NCI-H748 (cell line): ENCODE data around the gene MIDN.
"Not testable (repeated sequence)": the region's sequence is repeated elsewhere in the genome, so short reads cannot be mapped to it uniquely, and the experiment has no call there.

Experiments used
- DNase-seq: peaks from one replicate; lab custom pipeline; 2025; ENCODE audit not compliant: unreplicated experiment; lab: John Stamatoyannopoulos, UW

Gene MIDN

DNA sequence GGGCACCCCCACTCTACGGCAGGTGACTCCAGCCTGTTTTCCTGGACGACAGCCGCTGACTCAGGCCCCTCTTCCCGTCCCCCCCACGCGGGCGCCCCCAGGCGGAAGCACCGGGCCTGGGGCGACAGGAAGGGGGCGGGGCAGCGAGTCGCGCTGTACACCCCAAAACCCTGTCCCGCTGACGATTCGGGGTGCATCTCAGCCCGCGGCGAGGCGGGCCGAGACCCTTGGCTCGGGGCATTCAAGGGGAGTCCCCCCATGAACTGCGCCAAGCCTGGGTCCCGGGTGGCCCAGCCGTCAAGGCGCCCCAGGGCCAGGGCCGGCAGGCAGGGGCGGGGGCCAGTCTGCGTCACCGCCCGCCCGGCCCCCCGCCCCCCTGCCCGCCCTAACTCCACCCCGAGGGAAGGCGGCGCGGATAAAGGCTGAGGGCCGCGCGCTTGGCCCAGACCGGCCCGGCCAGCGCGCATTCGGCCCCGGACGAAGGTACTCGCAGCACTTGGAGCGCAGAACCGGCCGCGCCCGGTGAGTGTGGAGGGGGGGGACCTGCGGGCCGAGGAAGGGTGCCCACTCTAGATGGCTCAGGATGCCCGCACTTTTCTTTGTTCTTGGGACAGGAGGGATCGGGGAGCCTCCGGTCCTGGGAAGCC lies at the start of gene MIDN:
Gene MIDN (plus strand): TSS at position 445 of the 647 bp plus-strand sequence. CDS start 1,714 bp downstream, outside the sequence.
- peak; percentile 80 for DNase-seq

GRCh38 chr19:1199531-1199930 lies 48.9 kb upstream of the MIDN start:
- DNase-seq, result no peak

GRCh38 chr19:1200614-1201013 lies 47.8 kb upstream of the MIDN start:
- not testable (repeated sequence) for DNase-seq

- peak; percentile 95 for DNase-seq
Observed at GRCh38 chr19:1205114-1206099, 43.0 kb upstream of the MIDN start, which contains the start of gene STK11. Gene STK11 (plus strand): TSS chr19:1205778. CDS start chr19:1206914, 1,136 bp downstream.

GRCh38 chr19:1206150-1206863 lies 42.1 kb upstream of the MIDN start:
- DNase-seq, result no peak

DNA sequence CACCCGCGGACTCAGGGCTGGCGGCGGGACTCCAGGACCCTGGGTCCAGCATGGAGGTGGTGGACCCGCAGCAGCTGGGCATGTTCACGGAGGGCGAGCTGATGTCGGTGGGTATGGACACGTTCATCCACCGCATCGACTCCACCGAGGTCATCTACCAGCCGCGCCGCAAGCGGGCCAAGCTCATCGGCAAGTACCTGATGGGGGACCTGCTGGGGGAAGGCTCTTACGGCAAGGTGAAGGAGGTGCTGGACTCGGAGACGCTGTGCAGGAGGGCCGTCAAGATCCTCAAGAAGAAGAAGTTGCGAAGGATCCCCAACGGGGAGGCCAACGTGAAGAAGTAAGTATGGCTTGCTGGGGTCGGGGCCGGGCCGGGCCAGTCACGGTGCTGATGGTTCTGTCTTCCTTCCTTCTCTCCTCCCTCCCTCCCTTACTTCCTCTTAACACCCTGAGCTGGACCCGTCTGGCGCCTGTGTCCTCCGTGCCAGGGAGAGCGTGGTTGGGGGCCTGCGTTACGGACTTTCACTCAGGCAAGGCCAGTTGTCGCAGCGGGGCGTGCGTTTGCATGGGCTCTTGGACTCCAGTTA lies 41.4 kb upstream of the MIDN start:
- DNase-seq, result peak; percentile 41

GRCh38 chr19:1208830-1209229 lies 39.6 kb upstream of the MIDN start:
- not testable (repeated sequence) for DNase-seq

- no peak for DNase-seq
Observed at GRCh38 chr19:1210227-1210538, 38.2 kb upstream of the MIDN start.

DNA sequence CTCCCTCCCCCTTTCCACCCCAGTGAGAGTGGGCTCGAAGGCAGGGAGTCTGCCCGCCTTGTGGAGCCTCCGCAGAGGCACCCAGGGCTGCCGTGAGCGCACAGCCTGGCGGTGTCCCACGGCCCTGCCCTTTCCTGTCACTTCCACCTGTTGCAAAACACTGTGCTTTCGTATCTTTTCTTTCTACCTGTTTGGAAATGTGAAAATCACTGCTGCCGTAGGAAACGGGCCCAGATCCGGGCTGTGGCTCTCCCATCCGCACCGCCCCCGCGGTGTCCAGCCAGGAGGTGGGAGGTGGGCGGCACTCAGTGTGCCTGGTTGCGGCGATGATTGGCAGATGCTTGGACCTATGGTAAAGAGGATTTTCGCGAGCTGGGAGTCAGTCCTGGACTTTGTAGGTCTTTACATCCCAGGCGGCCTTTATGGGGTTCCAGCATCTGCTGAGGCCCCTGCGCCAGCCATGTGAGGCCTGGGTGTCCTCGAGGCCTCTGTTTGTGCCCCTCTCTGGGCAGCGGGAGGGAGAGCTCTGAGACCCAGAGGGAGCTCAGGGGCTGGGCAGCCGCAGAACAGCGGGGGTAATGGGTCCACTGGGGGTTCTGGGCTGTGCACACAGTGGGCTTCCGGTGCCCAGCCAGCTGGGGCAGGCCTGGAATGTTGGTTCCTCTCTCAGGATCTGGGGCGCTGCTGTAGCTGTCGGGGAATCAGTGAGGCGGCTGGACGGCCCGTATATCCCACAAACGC lies 36.7 kb upstream of the MIDN start:
- DNase-seq, result no peak

- DNase-seq, result no peak
Observed at GRCh38 chr19:1213391-1214286, 34.7 kb upstream of the MIDN start.

GRCh38 chr19:1214299-1214861 lies 34.0 kb upstream of the MIDN start:
- DNase-seq, result no peak

DNA sequence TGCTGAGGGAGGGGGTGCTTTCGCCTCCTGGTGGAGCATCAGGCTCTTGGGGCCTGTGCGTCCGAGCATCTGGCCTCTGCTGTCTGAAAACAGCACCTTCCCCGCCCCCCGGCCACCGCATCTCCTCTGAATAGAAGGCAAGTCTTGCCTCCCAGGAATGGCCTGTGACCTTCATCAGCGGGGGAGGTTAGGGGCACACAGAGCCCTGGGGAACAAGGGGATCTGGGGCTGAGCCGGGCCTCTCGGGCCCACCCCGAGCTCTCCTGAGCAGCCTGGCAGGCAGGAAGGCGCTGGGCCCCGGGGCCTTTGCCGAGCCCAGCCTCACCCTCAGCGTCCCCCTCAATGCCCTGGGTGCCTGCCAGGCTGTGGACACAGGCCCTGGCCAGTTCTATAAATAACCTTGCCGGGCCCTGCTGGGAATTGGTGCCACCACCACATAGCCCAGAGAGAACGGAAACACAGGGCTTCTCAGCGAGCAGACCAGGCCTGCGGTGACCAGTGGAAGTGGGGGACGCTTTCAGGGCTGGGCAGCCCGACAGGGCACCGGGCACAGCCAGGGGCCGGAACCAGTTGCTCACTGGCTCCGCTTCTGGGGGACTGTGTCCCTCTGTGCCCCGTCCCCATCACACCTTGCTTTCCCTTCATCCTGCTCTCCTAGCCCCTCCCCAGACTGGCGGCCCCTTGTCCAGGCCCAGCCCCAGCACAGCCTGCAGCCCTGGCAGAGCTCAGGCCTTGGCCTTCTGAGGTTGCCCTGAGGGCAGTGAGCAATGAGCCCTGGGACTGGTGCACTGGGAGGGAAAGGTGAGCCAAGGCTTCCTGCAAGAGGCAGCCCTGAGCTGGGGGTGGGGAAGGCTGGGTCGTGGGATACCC lies 33.3 kb upstream of the MIDN start:
- no peak for DNase-seq

- no peak for DNase-seq
Observed at GRCh38 chr19:1216756-1217155, 31.6 kb upstream of the MIDN start.

DNA sequence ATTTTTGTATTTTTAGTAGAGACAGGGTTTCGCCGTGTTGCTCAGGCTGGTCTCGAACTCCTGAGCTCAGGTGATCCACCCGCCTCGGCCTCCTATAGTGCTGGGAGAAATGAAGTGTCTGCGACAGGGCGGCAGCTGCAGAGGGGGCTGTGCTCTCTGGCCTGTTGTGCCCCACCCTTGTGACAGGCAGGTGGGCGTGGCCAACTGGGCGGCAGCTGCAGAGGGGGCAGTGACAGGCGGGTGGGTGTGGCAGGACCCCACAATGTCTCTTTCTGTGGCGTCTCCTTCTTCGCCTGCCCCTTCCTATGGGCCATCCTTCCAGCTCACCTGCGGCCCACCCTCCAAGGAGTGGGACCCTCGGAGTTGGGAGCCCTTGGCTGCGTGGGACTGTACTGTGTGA lies 31.0 kb upstream of the MIDN start:
- DNase-seq, result peak; percentile 8

DNA sequence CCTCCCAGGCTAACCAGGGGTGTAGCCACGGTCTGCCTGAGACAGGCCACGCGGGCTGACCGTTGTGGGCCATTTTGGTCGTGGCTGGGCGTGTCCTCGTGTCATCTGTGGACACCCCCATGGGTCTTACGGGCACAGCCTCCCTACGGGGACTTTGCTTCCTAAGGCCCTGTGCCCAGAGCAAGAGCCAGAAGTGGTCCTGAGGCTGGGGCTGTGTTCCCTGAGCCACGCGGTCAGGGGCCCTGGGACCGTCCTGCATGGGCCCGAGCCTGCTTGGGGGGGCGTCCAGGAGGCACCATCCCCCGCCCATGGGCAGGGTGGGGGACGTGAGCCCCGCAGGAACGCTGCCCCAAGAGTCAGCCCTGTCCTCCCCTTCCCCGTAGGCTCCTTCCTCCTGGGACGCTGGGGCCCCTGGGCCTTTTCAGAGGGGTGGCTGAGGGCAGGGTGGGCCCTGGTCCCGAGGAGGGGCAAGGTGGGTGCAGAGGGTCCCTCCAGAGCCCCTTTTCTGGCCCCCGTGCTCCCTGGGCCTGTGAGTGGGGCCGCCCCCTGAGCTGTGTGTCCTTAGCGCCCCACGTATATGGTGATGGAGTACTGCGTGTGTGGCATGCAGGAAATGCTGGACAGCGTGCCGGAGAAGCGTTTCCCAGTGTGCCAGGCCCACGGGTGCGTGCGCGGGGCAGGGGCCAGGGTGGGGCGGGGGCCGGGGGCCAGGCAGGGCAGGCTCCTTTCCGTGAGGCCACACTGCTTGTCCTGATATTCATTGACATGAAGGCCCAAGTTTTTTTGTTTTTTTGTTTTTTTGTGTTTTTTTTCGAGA lies 29.4 kb upstream of the MIDN start:
- no peak for DNase-seq

DNA sequence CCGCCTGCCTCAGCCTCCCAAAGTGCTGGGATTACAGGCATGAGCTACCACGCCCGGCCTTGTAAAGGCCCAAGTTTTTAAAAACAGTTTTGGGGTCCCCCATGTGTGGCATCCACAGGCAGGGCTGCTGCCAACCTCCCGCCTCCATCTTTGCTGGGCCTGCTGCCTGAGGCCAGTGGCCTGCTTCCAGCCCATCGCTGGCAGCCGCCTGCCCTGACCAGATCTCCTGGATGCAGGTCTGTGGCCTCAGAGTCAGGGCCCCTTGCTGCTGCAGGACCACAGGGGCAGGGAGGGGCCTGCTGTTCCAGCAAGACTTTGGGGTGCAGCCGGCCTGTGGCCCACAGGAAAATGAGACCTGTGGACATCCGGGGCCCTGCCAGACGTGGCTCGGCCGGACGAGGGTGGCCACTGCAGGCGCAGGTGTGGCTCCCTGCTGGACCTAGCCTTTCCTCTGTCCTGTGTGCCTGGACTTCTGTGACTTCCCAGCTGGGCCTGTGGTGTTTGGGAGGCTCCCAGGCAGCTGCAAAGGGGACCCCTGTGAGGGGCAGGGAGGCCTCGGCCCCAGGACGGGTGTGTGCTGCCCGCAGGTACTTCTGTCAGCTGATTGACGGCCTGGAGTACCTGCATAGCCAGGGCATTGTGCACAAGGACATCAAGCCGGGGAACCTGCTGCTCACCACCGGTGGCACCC lies 28.5 kb upstream of the MIDN start:
- no peak for DNase-seq

DNA sequence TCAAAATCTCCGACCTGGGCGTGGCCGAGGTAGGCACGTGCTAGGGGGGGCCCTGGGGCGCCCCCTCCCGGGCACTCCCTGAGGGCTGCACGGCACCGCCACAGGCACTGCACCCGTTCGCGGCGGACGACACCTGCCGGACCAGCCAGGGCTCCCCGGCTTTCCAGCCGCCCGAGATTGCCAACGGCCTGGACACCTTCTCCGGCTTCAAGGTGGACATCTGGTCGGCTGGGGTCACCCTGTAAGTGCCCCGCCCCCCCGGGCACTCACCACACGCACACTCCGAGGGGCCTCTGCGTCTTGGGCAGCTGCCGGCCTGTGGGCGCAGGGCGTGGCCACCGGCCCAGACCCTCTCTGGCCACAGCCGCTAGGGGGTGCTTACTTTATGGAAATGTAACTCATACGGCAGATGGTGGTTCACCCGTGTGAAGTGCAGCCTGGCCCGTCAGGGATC lies 27.9 kb upstream of the MIDN start:
- no peak for DNase-seq
